HEK293 (cell line): Measurements from ENCODE around the gene ARSB.

Experiments
- CTCF ChIA-PET: fragments of 350-600 bp; formaldehyde crosslinking; extraction: SDS; loops from one replicate; lab custom pipeline; 2021; ENCODE audit warnings: antibody characterized with exemption; lab: Yijun Ruan, JAX
- POLR2A ChIA-PET: fragments of 300-600 bp; formaldehyde crosslinking; extraction: SDS; loops from one replicate; lab custom pipeline; 2020; ENCODE audit warnings: antibody characterized with exemption, inconsistent platforms; lab: Yijun Ruan, JAX
- H3K27ac ChIP-seq: fragments of 200-500 bp; sonication (Bioruptor generic); 2 replicates; pipeline ENCODE4 v1.5.1; 2014; ENCODE audit warnings: low read depth, low read length, control low read depth, inconsistent platforms; ENCODE audit errors: extremely low read depth
- H3K36me3 ChIP-seq, 2 experiments: fragments of 200-500 bp in 1 of 2; sonication (Bioruptor generic) in 1 of 2; 1 replicate in 1 of 2; 2 replicates in 1 of 2; pipeline ENCODE4 v1.5.1; 2014 to 2017; ENCODE audit warnings: inconsistent platforms in 2 of 2, low read length in 2 of 2; ENCODE audit not compliant: control insufficient read depth in 2 of 2, insufficient read depth in 1 of 2
- H3K4me1 ChIP-seq: fragments of 200-500 bp; sonication (Bioruptor generic); 2 replicates; pipeline ENCODE4 v1.5.1; 2014; ENCODE audit warnings: mild to moderate bottlenecking, low read length, inconsistent platforms; ENCODE audit not compliant: control insufficient read depth, insufficient read depth
- H3K4me3 ChIP-seq: 2 replicates; pipeline ENCODE4 v1.5.1; 2011; ENCODE audit warnings: low read depth, mild to moderate bottlenecking, control low read depth, low read length, moderate library complexity
- H3K9me3 ChIP-seq: fragments of 200-500 bp; sonication (Bioruptor generic); 2 replicates; pipeline ENCODE4 v1.5.1; 2014; ENCODE audit warnings: low read depth, low read length, inconsistent platforms; ENCODE audit not compliant: control insufficient read depth, insufficient read depth
- BCL11A ChIP-seq: fragments of 450-650 bp; formaldehyde crosslinking; IDR thresholded peaks from 2 replicates; pipeline ENCODE4 v1.5.1; 2016; ENCODE audit warnings: low read depth, missing biosample characterization, missing genetic modification characterization
- OVOL3 ChIP-seq: fragments of 450-650 bp; formaldehyde crosslinking; IDR thresholded peaks from 2 replicates; pipeline ENCODE4 v1.5.1; 2016; ENCODE audit warnings: missing biosample characterization, missing genetic modification characterization
- SP2 ChIP-seq: fragments of 450-650 bp; formaldehyde crosslinking; IDR thresholded peaks from 2 replicates; pipeline ENCODE4 v1.5.1; 2016; ENCODE audit warnings: missing biosample characterization, missing genetic modification characterization
- SP7 ChIP-seq: fragments of 450-650 bp; formaldehyde crosslinking; IDR thresholded peaks from 2 replicates; pipeline ENCODE4 v1.5.1; 2016; ENCODE audit warnings: missing biosample characterization, missing genetic modification characterization
- ZNF202 ChIP-seq: fragments of 450-650 bp; formaldehyde crosslinking; IDR thresholded peaks from 2 replicates; pipeline ENCODE4 v1.5.1; 2016; ENCODE audit warnings: missing biosample characterization, missing genetic modification characterization, borderline replicate concordance
- ZNF223 ChIP-seq: fragments of 450-650 bp; formaldehyde crosslinking; IDR thresholded peaks from 2 replicates; pipeline ENCODE4 v1.5.1; 2016; ENCODE audit warnings: missing biosample characterization, missing genetic modification characterization
- ZNF23 ChIP-seq: fragments of 450-650 bp; formaldehyde crosslinking; IDR thresholded peaks from 2 replicates; pipeline ENCODE4 v1.5.1; 2016; ENCODE audit warnings: missing biosample characterization, missing genetic modification characterization, borderline replicate concordance
- ZNF248 ChIP-seq: fragments of 450-650 bp; formaldehyde crosslinking; IDR thresholded peaks from 2 replicates; pipeline ENCODE4 v1.5.1; 2017; ENCODE audit warnings: missing biosample characterization, missing genetic modification characterization
- ZNF311 ChIP-seq: fragments of 450-650 bp; formaldehyde crosslinking; IDR thresholded peaks from 2 replicates; pipeline ENCODE4 v1.5.1; 2017; ENCODE audit warnings: missing biosample characterization, missing genetic modification characterization, borderline replicate concordance
- ZNF354C ChIP-seq: fragments of 450-650 bp; formaldehyde crosslinking; IDR thresholded peaks from 2 replicates; pipeline ENCODE4 v1.5.1; 2016; ENCODE audit warnings: missing biosample characterization, missing genetic modification characterization, low read depth, borderline replicate concordance
- ZNF416 ChIP-seq: fragments of 450-650 bp; formaldehyde crosslinking; IDR thresholded peaks from 2 replicates; pipeline ENCODE4 v1.5.1; 2016; ENCODE audit warnings: missing biosample characterization, missing genetic modification characterization
- ZNF423 ChIP-seq: fragments of 450-650 bp; formaldehyde crosslinking; IDR thresholded peaks from 2 replicates; pipeline ENCODE4 v1.5.1; 2016; ENCODE audit warnings: missing biosample characterization, missing genetic modification characterization
- ZNF48 ChIP-seq: fragments of 450-650 bp; formaldehyde crosslinking; IDR thresholded peaks from 2 replicates; pipeline ENCODE4 v1.5.1; 2016; ENCODE audit warnings: missing biosample characterization, missing genetic modification characterization
- ZNF514 ChIP-seq: fragments of 450-650 bp; formaldehyde crosslinking; IDR thresholded peaks from 2 replicates; pipeline ENCODE4 v1.5.1; 2016; ENCODE audit warnings: missing biosample characterization, missing genetic modification characterization
- ZNF558 ChIP-seq: fragments of 450-650 bp; formaldehyde crosslinking; IDR thresholded peaks from 2 replicates; pipeline ENCODE4 v1.5.1; 2016; ENCODE audit warnings: missing biosample characterization, missing genetic modification characterization
- ZNF561 ChIP-seq: fragments of 450-650 bp; IDR thresholded peaks from 2 replicates; pipeline ENCODE4 v1.5.1; 2018; ENCODE audit warnings: missing biosample characterization, missing genetic modification characterization, borderline replicate concordance
- ZNF610 ChIP-seq: fragments of 450-650 bp; formaldehyde crosslinking; IDR thresholded peaks from 2 replicates; pipeline ENCODE4 v1.5.1; 2016; ENCODE audit warnings: missing biosample characterization, missing genetic modification characterization, borderline replicate concordance
- ZNF621 ChIP-seq: fragments of 450-650 bp; formaldehyde crosslinking; IDR thresholded peaks from 2 replicates; pipeline ENCODE4 v1.5.1; 2017; ENCODE audit warnings: missing biosample characterization, missing genetic modification characterization
- ZNF623 ChIP-seq: fragments of 450-650 bp; formaldehyde crosslinking; IDR thresholded peaks from 2 replicates; pipeline ENCODE4 v1.5.1; 2016; ENCODE audit warnings: missing biosample characterization, missing genetic modification characterization
- ZNF629 ChIP-seq: fragments of 450-650 bp; formaldehyde crosslinking; IDR thresholded peaks from 2 replicates; pipeline ENCODE4 v1.5.1; 2017; ENCODE audit warnings: missing biosample characterization, missing genetic modification characterization
- ZNF677 ChIP-seq: fragments of 450-650 bp; IDR thresholded peaks from 2 replicates; pipeline ENCODE4 v1.5.0; 2018; ENCODE audit warnings: missing biosample characterization, mild to moderate bottlenecking, missing genetic modification characterization, moderate library complexity
- ZNF701 ChIP-seq: fragments of 450-650 bp; formaldehyde crosslinking; IDR thresholded peaks from 2 replicates; pipeline ENCODE4 v1.5.1; 2016; ENCODE audit warnings: missing biosample characterization, missing genetic modification characterization
- ZNF837 ChIP-seq: fragments of 450-650 bp; formaldehyde crosslinking; IDR thresholded peaks from 2 replicates; pipeline ENCODE4 v1.5.1; 2016; ENCODE audit warnings: missing biosample characterization, missing genetic modification characterization
- ZXDB ChIP-seq: fragments of 450-650 bp; formaldehyde crosslinking; IDR thresholded peaks from 2 replicates; pipeline ENCODE4 v1.5.1; 2016; ENCODE audit warnings: missing biosample characterization, missing genetic modification characterization
- TF ChIP-seq, protein P1 (sequence below): fragments of 450-650 bp; formaldehyde crosslinking; IDR thresholded peaks from 2 replicates; pipeline ENCODE4 v1.5.1; 2016; ENCODE audit warnings: missing biosample characterization, missing genetic modification characterization
- TF ChIP-seq, protein P2 (sequence below): fragments of 450-650 bp; formaldehyde crosslinking; IDR thresholded peaks from 2 replicates; pipeline ENCODE4 v1.5.1; 2016; ENCODE audit warnings: missing biosample characterization, missing genetic modification characterization
- TF ChIP-seq, protein P3 (sequence below): fragments of 450-650 bp; formaldehyde crosslinking; IDR thresholded peaks from 2 replicates; pipeline ENCODE4 v1.5.1; 2016; ENCODE audit warnings: missing biosample characterization, missing genetic modification characterization, low read depth
- TF ChIP-seq, protein P4 (sequence below): fragments of 450-650 bp; formaldehyde crosslinking; IDR thresholded peaks from 2 replicates; pipeline ENCODE4 v1.5.1; 2016; ENCODE audit warnings: missing biosample characterization, missing genetic modification characterization
- TF ChIP-seq, protein P5 (sequence below): fragments of 450-650 bp; formaldehyde crosslinking; IDR thresholded peaks from 2 replicates; pipeline ENCODE4 v1.5.1; 2016; ENCODE audit warnings: missing biosample characterization, missing genetic modification characterization, borderline replicate concordance
- TF ChIP-seq, protein P6 (sequence below): fragments of 450-650 bp; formaldehyde crosslinking; IDR thresholded peaks from 2 replicates; pipeline ENCODE4 v1.5.1; 2016; ENCODE audit warnings: missing biosample characterization, missing genetic modification characterization

Gene ARSB

DNA sequence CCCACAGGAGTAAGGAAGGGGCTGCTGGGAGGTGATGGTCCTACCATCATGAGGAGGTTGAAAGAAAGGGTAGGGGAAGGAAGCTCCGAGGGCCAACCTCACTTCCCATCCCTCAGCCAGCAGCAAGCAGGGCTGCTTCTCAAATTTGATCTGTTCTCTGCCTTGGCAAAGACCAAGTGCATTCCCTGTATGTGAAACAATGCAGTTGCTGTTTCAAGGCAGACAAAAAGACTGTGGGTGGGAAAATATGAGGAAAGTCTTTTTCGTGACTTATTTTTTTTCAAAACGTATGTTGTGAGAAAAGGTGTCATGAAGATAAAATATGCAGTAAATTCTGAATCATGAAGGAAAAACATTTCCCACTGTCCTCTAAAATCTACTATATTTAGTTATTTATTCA is 165.9 kb downstream of the ARSB start:
- no peaks in the 10 kb centered on the region for H3K9me3 ChIP-seq
- no peaks in the 10 kb centered on the region; the same call in 1 of the 2 replicates for H3K4me1 ChIP-seq
- H3K4me3 ChIP-seq = no peak overlapping the region
- ChIA-PET POLR2A (no interaction called here), CTCF (no interaction called here)
- no peak for TF ChIP-seq ZNF223 (tag by site-specific recombination)
- TF ChIP-seq ZNF561 = no peak
- TF ChIP-seq, protein P1, sequence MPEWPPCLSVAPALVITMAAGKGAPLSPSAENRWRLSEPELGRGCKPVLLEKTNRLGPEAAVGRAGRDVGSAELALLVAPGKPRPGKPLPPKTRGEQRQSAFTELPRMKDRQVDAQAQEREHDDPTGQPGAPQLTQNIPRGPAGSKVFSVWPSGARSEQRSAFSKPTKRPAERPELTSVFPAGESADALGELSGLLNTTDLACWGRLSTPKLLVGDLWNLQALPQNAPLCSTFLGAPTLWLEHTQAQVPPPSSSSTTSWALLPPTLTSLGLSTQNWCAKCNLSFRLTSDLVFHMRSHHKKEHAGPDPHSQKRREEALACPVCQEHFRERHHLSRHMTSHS = no peak
- TF ChIP-seq, protein P2, sequence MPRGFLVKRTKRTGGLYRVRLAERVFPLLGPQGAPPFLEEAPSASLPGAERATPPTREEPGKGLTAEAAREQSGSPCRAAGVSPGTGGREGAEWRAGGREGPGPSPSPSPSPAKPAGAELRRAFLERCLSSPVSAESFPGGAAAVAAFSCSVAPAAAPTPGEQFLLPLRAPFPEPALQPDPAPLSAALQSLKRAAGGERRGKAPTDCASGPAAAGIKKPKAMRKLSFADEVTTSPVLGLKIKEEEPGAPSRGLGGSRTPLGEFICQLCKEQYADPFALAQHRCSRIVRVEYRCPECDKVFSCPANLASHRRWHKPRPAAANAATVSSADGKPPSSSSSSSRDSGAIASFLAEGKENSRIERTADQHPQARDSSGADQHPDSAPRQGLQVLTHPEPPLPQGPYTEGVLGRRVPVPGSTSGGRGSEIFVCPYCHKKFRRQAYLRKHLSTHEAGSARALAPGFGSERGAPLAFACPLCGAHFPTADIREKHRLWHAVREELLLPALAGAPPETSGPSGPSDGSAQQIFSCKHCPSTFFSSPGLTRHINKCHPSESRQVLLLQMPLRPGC (tag by site-specific recombination) = no peak
- no peak for TF ChIP-seq ZNF629
- TF ChIP-seq ZNF677 = no peak
- TF ChIP-seq ZNF558 (tag by site-specific recombination) = no peak
- TF ChIP-seq ZNF354C (tag by site-specific recombination) = no peak
- no peak for TF ChIP-seq ZNF311 (tag by site-specific recombination)
- no peak for TF ChIP-seq ZNF423 (tag by site-specific recombination)
- no peak for TF ChIP-seq ZNF23
- TF ChIP-seq OVOL3 (tag by site-specific recombination) = no peak
- no peak for TF ChIP-seq BCL11A (tag by site-specific recombination)
- TF ChIP-seq, protein P3, sequence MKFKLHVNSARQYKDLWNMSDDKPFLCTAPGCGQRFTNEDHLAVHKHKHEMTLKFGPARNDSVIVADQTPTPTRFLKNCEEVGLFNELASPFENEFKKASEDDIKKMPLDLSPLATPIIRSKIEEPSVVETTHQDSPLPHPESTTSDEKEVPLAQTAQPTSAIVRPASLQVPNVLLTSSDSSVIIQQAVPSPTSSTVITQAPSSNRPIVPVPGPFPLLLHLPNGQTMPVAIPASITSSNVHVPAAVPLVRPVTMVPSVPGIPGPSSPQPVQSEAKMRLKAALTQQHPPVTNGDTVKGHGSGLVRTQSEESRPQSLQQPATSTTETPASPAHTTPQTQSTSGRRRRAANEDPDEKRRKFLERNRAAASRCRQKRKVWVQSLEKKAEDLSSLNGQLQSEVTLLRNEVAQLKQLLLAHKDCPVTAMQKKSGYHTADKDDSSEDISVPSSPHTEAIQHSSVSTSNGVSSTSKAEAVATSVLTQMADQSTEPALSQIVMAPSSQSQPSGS (tag by site-specific recombination) = no peak
- TF ChIP-seq ZNF48 (tag by site-specific recombination) = no peak
- TF ChIP-seq, protein P4, sequence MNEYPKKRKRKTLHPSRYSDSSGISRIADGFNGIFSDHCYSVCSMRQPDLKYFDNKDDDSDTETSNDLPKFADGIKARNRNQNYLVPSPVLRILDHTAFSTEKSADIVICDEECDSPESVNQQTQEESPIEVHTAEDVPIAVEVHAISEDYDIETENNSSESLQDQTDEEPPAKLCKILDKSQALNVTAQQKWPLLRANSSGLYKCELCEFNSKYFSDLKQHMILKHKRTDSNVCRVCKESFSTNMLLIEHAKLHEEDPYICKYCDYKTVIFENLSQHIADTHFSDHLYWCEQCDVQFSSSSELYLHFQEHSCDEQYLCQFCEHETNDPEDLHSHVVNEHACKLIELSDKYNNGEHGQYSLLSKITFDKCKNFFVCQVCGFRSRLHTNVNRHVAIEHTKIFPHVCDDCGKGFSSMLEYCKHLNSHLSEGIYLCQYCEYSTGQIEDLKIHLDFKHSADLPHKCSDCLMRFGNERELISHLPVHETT (tag by site-specific recombination) = no peak
- TF ChIP-seq ZXDB = no peak
- TF ChIP-seq ZNF514 (tag by site-specific recombination) = no peak
- H3K27ac ChIP-seq = no peak overlapping the region
- no peaks in the 10 kb centered on the region for H3K36me3 ChIP-seq

DNA sequence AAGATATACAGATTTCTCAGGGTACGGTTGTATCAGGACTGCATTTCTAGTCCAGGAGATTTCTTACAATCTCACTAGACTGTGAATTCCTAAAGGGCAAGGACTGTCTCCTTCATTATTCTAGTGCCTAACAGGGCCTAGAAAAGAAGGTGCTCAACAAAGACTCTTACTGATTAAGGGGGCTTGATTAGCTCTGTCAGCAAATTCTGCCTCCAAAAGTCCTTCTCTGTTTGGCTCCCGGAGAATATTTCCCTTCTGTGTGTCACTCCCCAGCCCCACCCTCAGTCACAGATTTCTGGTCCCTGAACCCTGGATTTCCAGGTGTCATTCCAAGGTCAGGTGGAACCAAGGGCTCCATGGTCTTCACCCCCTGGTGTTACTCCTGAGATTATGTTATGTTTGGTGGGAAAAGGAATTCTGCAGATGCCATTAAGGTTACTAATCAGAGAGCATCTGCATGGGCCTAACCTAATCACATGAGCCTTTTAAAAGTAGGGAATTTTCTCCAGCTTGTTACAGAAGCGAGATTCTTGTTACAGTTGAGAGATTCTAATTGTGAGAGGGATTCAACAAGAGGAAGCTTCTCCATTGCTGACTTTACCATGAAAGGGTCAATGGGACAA is 168.9 kb downstream of the ARSB start:
- POLR2A ChIA-PET = no interaction called here
- CTCF ChIA-PET = interaction anchor here (1.1 kb wide), 1 partner anchor 9 kb away, joined by 3 read pairs; no protein-coding TSS in a partner anchor
- TF ChIP-seq ZNF416 (no peak), ZNF248 (no peak), ZNF701 (tag by site-specific recombination) (no peak), ZNF623 (tag by site-specific recombination) (no peak), SP7 (tag by site-specific recombination) (no peak), ZNF621 (tag by site-specific recombination) (no peak), ZNF202 (tag by site-specific recombination) (no peak), ZNF610 (tag by site-specific recombination) (no peak), ZNF837 (tag by site-specific recombination) (no peak), SP2 (no peak)
- TF ChIP-seq, protein P5, sequence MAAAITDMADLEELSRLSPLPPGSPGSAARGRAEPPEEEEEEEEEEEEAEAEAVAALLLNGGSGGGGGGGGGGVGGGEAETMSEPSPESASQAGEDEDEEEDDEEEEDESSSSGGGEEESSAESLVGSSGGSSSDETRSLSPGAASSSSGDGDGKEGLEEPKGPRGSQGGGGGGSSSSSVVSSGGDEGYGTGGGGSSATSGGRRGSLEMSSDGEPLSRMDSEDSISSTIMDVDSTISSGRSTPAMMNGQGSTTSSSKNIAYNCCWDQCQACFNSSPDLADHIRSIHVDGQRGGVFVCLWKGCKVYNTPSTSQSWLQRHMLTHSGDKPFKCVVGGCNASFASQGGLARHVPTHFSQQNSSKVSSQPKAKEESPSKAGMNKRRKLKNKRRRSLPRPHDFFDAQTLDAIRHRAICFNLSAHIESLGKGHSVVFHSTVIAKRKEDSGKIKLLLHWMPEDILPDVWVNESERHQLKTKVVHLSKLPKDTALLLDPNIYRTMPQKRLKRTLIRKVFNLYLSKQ (tag by site-specific recombination) = no peak
- TF ChIP-seq, protein P6, sequence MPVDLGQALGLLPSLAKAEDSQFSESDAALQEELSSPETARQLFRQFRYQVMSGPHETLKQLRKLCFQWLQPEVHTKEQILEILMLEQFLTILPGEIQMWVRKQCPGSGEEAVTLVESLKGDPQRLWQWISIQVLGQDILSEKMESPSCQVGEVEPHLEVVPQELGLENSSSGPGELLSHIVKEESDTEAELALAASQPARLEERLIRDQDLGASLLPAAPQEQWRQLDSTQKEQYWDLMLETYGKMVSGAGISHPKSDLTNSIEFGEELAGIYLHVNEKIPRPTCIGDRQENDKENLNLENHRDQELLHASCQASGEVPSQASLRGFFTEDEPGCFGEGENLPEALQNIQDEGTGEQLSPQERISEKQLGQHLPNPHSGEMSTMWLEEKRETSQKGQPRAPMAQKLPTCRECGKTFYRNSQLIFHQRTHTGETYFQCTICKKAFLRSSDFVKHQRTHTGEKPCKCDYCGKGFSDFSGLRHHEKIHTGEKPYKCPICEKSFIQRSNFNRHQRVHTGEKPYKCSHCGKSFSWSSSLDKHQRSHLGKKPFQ = no peak

More for the DNA sequence above, 168.9 kb downstream of the ARSB start:
- Histone ChIP-seq H3K36me3 (no peaks in the 10 kb centered on the region), H3K9me3 (no peaks in the 10 kb centered on the region), H3K27ac (no peak overlapping the region), H3K4me3 (no peak overlapping the region), H3K4me1 (no peaks in the 10 kb centered on the region)
